ENCODE measurements around the gene ATAD3A.
"Not testable (repeated sequence)": the region's sequence is repeated elsewhere in the genome, so short reads cannot be mapped to it uniquely, and the experiment has no call there.

DNA sequence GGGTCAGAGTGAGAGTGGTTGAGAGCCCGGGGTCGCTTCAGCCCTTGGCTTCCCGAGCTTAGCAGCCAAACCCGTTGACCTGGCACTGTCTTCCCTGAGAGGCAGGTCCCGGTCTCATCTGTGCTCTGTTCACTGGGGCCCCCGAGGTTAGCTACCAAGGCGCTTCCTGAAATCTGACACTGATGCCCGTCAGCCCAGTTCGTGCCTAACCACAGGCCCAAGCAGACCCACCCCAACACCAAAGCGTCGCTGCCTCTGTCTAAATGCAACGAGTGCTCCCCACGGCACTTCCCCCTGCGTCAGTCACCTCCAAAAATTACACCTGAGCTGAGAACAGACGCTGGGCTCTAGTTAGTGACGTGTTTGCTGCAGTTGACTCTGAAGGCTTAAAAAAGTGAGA, 2.4 kb downstream of the ATAD3A start:
- TF ChIP-seq, protein P1, sequence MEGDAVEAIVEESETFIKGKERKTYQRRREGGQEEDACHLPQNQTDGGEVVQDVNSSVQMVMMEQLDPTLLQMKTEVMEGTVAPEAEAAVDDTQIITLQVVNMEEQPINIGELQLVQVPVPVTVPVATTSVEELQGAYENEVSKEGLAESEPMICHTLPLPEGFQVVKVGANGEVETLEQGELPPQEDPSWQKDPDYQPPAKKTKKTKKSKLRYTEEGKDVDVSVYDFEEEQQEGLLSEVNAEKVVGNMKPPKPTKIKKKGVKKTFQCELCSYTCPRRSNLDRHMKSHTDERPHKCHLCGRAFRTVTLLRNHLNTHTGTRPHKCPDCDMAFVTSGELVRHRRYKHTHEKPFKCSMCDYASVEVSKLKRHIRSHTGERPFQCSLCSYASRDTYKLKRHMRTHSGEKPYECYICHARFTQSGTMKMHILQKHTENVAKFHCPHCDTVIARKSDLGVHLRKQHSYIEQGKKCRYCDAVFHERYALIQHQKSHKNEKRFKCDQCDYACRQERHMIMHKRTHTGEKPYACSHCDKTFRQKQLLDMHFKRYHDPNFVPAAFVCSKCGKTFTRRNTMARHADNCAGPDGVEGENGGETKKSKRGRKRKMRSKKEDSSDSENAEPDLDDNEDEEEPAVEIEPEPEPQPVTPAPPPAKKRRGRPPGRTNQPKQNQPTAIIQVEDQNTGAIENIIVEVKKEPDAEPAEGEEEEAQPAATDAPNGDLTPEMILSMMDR (IDR thresholded peaks at IDR 0.05): not testable (repeated sequence)
- TF ChIP-seq POLR2A (IDR thresholded peaks at IDR 0.05): not testable (repeated sequence)

Measured in uterus (tissue), 2 donors.